ENCODE measurements around the gene NR3C1.
"Not testable (repeated sequence)": the region's sequence is repeated elsewhere in the genome, so short reads cannot be mapped to it uniquely, and the experiment has no call there.

DNA sequence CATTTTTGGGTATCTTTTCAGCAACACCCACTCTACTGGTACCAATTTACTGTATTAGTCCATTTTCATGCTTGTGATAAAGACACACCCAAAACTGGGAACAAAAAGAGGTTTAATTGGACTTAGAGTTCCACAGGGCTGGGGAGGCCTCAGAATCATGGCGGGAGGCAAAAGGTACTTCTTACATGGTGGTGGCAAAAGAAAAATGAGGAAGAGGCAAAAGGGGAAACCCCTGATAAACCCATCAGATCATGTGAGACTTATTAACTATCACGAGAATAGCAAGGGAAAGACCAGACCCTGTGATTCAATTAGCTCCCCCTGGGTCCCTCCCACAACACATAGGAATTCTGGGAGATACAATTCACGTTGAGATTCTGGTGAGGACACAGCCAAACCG is 78.4 kb downstream of the NR3C1 start:
- TF ChIP-seq, protein P1, sequence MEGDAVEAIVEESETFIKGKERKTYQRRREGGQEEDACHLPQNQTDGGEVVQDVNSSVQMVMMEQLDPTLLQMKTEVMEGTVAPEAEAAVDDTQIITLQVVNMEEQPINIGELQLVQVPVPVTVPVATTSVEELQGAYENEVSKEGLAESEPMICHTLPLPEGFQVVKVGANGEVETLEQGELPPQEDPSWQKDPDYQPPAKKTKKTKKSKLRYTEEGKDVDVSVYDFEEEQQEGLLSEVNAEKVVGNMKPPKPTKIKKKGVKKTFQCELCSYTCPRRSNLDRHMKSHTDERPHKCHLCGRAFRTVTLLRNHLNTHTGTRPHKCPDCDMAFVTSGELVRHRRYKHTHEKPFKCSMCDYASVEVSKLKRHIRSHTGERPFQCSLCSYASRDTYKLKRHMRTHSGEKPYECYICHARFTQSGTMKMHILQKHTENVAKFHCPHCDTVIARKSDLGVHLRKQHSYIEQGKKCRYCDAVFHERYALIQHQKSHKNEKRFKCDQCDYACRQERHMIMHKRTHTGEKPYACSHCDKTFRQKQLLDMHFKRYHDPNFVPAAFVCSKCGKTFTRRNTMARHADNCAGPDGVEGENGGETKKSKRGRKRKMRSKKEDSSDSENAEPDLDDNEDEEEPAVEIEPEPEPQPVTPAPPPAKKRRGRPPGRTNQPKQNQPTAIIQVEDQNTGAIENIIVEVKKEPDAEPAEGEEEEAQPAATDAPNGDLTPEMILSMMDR (IDR thresholded peaks at IDR 0.05), result not testable (repeated sequence)
- not testable (repeated sequence) for TF ChIP-seq POLR2A (IDR thresholded peaks at IDR 0.05)

Data from right lobe of liver (tissue), 4 donors.